ENCODE data around the gene MYOC. TPM values are rescaled to one million over a fixed set of nuclear protein-coding genes. Genes with fewer than 3 reads are reported as not detected.

MYOC gene
- polyA plus RNA-seq, 1 of the 3 experiments (the other 2 are of a cell fraction), result not detected

- no peaks in the 10 kb centered on the region for H3K79me2 ChIP-seq (ENCODE audit: insufficient read depth)
- H3K27me3 ChIP-seq (ENCODE audit: insufficient read depth), result peaks cover 9% of the 10 kb centered on the region; the same call in 1 of the 2 replicates
- H3K9me3 ChIP-seq, result no peaks in the 10 kb centered on the region
- no peaks in the 10 kb centered on the region for H3K36me3 ChIP-seq (replicated peaks in 1 of 2; ENCODE audit: control insufficient read depth in 1 of 2, insufficient read depth in 2 of 2, low read length in 1 of 2)
- H4K20me1 ChIP-seq (ENCODE audit: insufficient read depth), result no peaks in the 10 kb centered on the region
- POLR2A ChIA-PET, result no interaction called here
- H3K4me2 ChIP-seq, result no peak overlapping the region
- DNase-seq, result no peak
- H3K9me2 ChIP-seq, result no peaks in the 10 kb centered on the region
- H3K4me1 ChIP-seq (ENCODE audit: control insufficient read depth in 1 of 2, insufficient read depth in 2 of 2, low read depth in 1 of 2, low read length in 1 of 2), result no peaks in the 10 kb centered on the region
- TF ChIP-seq SMC3 (IDR thresholded peaks at IDR 0.05; ENCODE audit: low read depth, low read length) (no peak), NRF1 (IDR thresholded peaks at IDR 0.05; ENCODE audit: low read depth, low read length) (no peak), CHD2 (IDR thresholded peaks at IDR 0.05; ENCODE audit: low read length, partially characterized antibody) (no peak), ELF1 (IDR thresholded peaks at IDR 0.05) (no peak), ZBTB33 (IDR thresholded peaks at IDR 0.05; ENCODE audit: borderline replicate concordance, low read depth) (no peak), MAX (IDR thresholded peaks at IDR 0.05; ENCODE audit: low read depth) (no peak), USF1 (IDR thresholded peaks at IDR 0.05; ENCODE audit: borderline replicate concordance, low read depth) (no peak), FOXJ3 (CRISPR knock-in tag; IDR thresholded peaks at IDR 0.05) (no peak), RAD21 (IDR thresholded peaks at IDR 0.05; ENCODE audit: low read length) (no peak), YY1 (IDR thresholded peaks at IDR 0.05; ENCODE audit: low read depth) (no peak), FOXM1 (IDR thresholded peaks at IDR 0.05; ENCODE audit: low read depth) (no peak), EZH2phosphoT487 (IDR thresholded peaks at IDR 0.05; ENCODE audit: borderline replicate concordance, low read depth) (no peak), MEF2A (IDR thresholded peaks at IDR 0.05; ENCODE audit: borderline replicate concordance, low read depth) (no peak)
- TF ChIP-seq, protein P1, sequence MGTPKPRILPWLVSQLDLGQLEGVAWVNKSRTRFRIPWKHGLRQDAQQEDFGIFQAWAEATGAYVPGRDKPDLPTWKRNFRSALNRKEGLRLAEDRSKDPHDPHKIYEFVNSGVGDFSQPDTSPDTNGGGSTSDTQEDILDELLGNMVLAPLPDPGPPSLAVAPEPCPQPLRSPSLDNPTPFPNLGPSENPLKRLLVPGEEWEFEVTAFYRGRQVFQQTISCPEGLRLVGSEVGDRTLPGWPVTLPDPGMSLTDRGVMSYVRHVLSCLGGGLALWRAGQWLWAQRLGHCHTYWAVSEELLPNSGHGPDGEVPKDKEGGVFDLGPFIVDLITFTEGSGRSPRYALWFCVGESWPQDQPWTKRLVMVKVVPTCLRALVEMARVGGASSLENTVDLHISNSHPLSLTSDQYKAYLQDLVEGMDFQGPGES (IDR thresholded peaks at IDR 0.05; ENCODE audit: low read depth, low read length), result no peak
- no peak overlapping the region for H2AFZ ChIP-seq (ENCODE audit: low read depth)
- 20% methylated on average over 3 of the region's 3 CpGs for WGBS (ENCODE audit: low lambda C conversion rate)
- H3F3A ChIP-seq (replicated peaks; ENCODE audit: insufficient read depth), result no peaks in the 10 kb centered on the region
- H3K9ac ChIP-seq, result no peak overlapping the region
- H3K27ac ChIP-seq (ENCODE audit: low read depth in 2 of 2, low read length in 1 of 2), result no peak overlapping the region
- no peak overlapping the region for H3K4me3 ChIP-seq (ENCODE audit: low read depth in 2 of 2, low read length in 1 of 2)
- CTCF ChIA-PET, result interaction anchor here (1.1 to 2.1 kb wide), 2 partner anchors 29 to 30 kb away, joined by 3 to 5 read pairs; no protein-coding TSS in a partner anchor
These were observed 22.2 kb upstream of the MYOC start for GRCh38 chr1:171674431-171675405.
